ENCODE measurements around the gene HYAL3. TPM values are rescaled to one million over a fixed set of nuclear protein-coding genes. Genes with fewer than 3 reads are reported as not detected.

The HYAL3 gene
- total RNA-seq, 4 donors from 2014 or later, result 1.2 to 17.9 (median 1.8) TPM

GRCh38 chr3:50342813-50343633, 43.8 kb upstream of the HYAL3 start:
- WGBS, 2 donors, result 78 to 79% methylated on average over 13 of the region's 13 CpGs
- Histone ChIP-seq H3K36me3 (peaks cover 0 to 7% (median 0%) of the 10 kb centered on the region in 3 donors), H3K27me3 (no peaks in the 10 kb centered on the region), H3K9me3 (no peaks in the 10 kb centered on the region), H3K4me3 (no peak overlapping the region), H3K27ac (no peak overlapping the region), H3K4me1 (peaks cover 0 to 69% (median 27%) of the 10 kb centered on the region in 4 donors)
- TF ChIP-seq CTCF (IDR thresholded peaks at IDR 0.05), result no peak
- TF ChIP-seq EP300 (IDR thresholded peaks at IDR 0.05), result no peak
- no peak for TF ChIP-seq POLR2A (IDR thresholded peaks at IDR 0.05)
- DNase-seq (ENCODE audit: low spot score in 2 of 2), result no peak

GRCh38 chr3:50341996-50342650, 42.9 kb upstream of the HYAL3 start:
- H3K27ac ChIP-seq, result peak overlapping the region in 1 of 4 donors; percentile 98
- DNase-seq (ENCODE audit: low spot score in 2 of 2), result no peak
- no peaks in the 10 kb centered on the region for H3K36me3 ChIP-seq

GRCh38 chr3:50341537-50341936, 42.3 kb upstream of the HYAL3 start:
- H3K27ac ChIP-seq, result peak overlapping the region in 3 of 4 donors; percentile 97 to 100 (median 98)
- peaks cover 0 to 63% (median 30%) of the 10 kb centered on the region in 4 donors for H3K4me1 ChIP-seq

More at GRCh38 chr3:50341996-50342650, 42.9 kb upstream of the HYAL3 start:
- Histone ChIP-seq H3K4me3 (peak overlapping the region in 1 of 4 donors; percentile 68), H3K9me3 (no peaks in the 10 kb centered on the region), H3K27me3 (no peaks in the 10 kb centered on the region), H3K4me1 (peaks cover 0 to 66% (median 30%) of the 10 kb centered on the region in 4 donors)
- 84 to 87% methylated on average over 13 of the region's 13 CpGs for WGBS, 2 donors
- no peak for TF ChIP-seq EP300 (IDR thresholded peaks at IDR 0.05)
- TF ChIP-seq CTCF (IDR thresholded peaks at IDR 0.05), result no peak
- TF ChIP-seq POLR2A (IDR thresholded peaks at IDR 0.05), result no peak

GRCh38 chr3:50340448-50341329, 41.5 kb upstream of the HYAL3 start, which contains the start of gene RASSF1:
TSS of gene RASSF1 (minus strand) at chr3:50340836. CDS start at chr3:50340805, 31 bp downstream.
- no peaks in the 10 kb centered on the region for H3K27me3 ChIP-seq
- peaks cover 0 to 67% (median 38%) of the 10 kb centered on the region in 4 donors for H3K4me1 ChIP-seq
- TF ChIP-seq EP300 (IDR thresholded peaks at IDR 0.05) (peak in 1 of 2 donors; percentile 70), CTCF (IDR thresholded peaks at IDR 0.05) (no peak), POLR2A (IDR thresholded peaks at IDR 0.05) (peak; percentile 67 to 91)
- H3K4me3 ChIP-seq, result peak within 1 kb of the TSS; percentile 47 to 68 (median 60)
- no peaks in the 10 kb centered on the region for H3K9me3 ChIP-seq
- no peaks in the 10 kb centered on the region for H3K36me3 ChIP-seq
- H3K27ac ChIP-seq, result peak within 1 kb of the TSS; percentile 63 to 100 (median 98)
- WGBS, 2 donors, result 1 to 3% methylated on average over 42 to 53 of the region's 85 CpGs
- peak; percentile 71 to 76 for DNase-seq (ENCODE audit: low spot score in 2 of 2)

More at GRCh38 chr3:50341537-50341936, 42.3 kb upstream of the HYAL3 start:
- H3K9me3 ChIP-seq, result no peaks in the 10 kb centered on the region
- no peaks in the 10 kb centered on the region for H3K27me3 ChIP-seq
- WGBS, 2 donors, result 92 to 94% methylated on average over 9 of the region's 9 CpGs
- H3K4me3 ChIP-seq, result peak overlapping the region; percentile 47 to 68 (median 60)
- H3K36me3 ChIP-seq, result no peaks in the 10 kb centered on the region
- TF ChIP-seq EP300 (IDR thresholded peaks at IDR 0.05), result no peak
- TF ChIP-seq POLR2A (IDR thresholded peaks at IDR 0.05), result no peak
- TF ChIP-seq CTCF (IDR thresholded peaks at IDR 0.05), result no peak
- no peak for DNase-seq (ENCODE audit: low spot score in 2 of 2)

Data from tibial nerve (tissue), 4 donors.